ENCODE measurements around the gene CCDC171. TPM values are rescaled to one million over a fixed set of nuclear protein-coding genes. Genes with fewer than 3 reads are reported as not detected.

Gene CCDC171
- total RNA-seq, 1 donor from 2014 or later: 1.7 TPM

GRCh38 chr9:15813076-15813475 is 260.2 kb downstream of the CCDC171 start:
- Histone ChIP-seq H3K27ac (no peak overlapping the region), H3K27me3 (no peaks in the 10 kb centered on the region), H3K4me1 (no peaks in the 10 kb centered on the region), H3K36me3 (peaks cover 0 to 9% of the 10 kb centered on the region in 2 donors), H3K9me3 (peaks cover 0 to 17% of the 10 kb centered on the region in 2 donors), H3K4me3 (no peak overlapping the region)
- DNase-seq (ENCODE audit: low spot score in 2 of 2): no peak
- TF ChIP-seq CTCF (IDR thresholded peaks at IDR 0.05): no peak
- intact Hi-C loops (cut with DNase I): no loop called here

- Histone ChIP-seq H3K27ac (no peak overlapping the region), H3K36me3 (no peaks in the 10 kb centered on the region), H3K27me3 (no peaks in the 10 kb centered on the region), H3K9me3 (peaks cover 0 to 3% of the 10 kb centered on the region in 2 donors), H3K4me3 (no peak overlapping the region), H3K4me1 (no peaks in the 10 kb centered on the region)
- no peak for DNase-seq (ENCODE audit: low spot score in 2 of 2)
- intact Hi-C loops (cut with DNase I): no loop called here
- TF ChIP-seq CTCF (IDR thresholded peaks at IDR 0.05): no peak
Observed at GRCh38 chr9:15824310-15824709, 271.5 kb downstream of the CCDC171 start.

GRCh38 chr9:15831384-15831783 is 278.5 kb downstream of the CCDC171 start:
- intact Hi-C loops (cut with DNase I): no loop called here
- H3K27ac ChIP-seq: no peak overlapping the region
- no peaks in the 10 kb centered on the region for H3K4me1 ChIP-seq
- no peak for TF ChIP-seq CTCF (IDR thresholded peaks at IDR 0.05)
- no peaks in the 10 kb centered on the region for H3K36me3 ChIP-seq
- H3K27me3 ChIP-seq: no peaks in the 10 kb centered on the region
- DNase-seq (ENCODE audit: low spot score in 2 of 2): no peak
- no peaks in the 10 kb centered on the region for H3K9me3 ChIP-seq
- no peak overlapping the region for H3K4me3 ChIP-seq

DNA sequence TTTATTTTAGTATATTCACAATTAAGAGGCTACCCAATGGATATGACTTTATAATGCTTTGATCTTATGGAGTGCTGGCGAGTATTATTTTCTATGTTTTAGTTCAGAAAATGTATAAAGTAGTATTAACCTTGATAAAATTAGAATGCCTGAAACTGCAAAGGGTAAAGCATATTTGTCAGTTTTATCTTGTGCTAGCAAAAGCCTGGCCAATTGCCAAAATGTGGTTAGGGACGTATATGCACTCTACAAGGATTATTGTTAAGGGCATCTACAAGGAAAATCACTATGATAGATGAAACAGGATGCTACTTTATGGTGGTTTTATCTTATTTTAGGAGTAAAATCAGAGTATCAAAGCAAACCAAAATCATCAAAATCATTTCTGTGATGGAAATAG is 281.7 kb downstream of the CCDC171 start:
- H3K36me3 ChIP-seq: no peaks in the 10 kb centered on the region
- no peak for DNase-seq (ENCODE audit: low spot score in 2 of 2)
- H3K27ac ChIP-seq: no peak overlapping the region
- H3K9me3 ChIP-seq: no peaks in the 10 kb centered on the region
- no peak for TF ChIP-seq CTCF (IDR thresholded peaks at IDR 0.05)
- intact Hi-C loops (cut with DNase I): no loop called here
- no peak overlapping the region for H3K4me3 ChIP-seq
- H3K27me3 ChIP-seq: no peaks in the 10 kb centered on the region
- no peaks in the 10 kb centered on the region for H3K4me1 ChIP-seq

- Histone ChIP-seq H3K9me3 (no peaks in the 10 kb centered on the region), H3K4me3 (no peak overlapping the region), H3K27ac (no peak overlapping the region), H3K36me3 (no peaks in the 10 kb centered on the region), H3K27me3 (no peaks in the 10 kb centered on the region), H3K4me1 (no peaks in the 10 kb centered on the region)
- TF ChIP-seq CTCF (IDR thresholded peaks at IDR 0.05): peak in 2 of 3 experiments; percentile 35 to 56
- intact Hi-C loops (cut with DNase I): no loop called here
- DNase-seq (ENCODE audit: low spot score in 2 of 2): no peak
Observed at GRCh38 chr9:15837079-15837679, 284.3 kb downstream of the CCDC171 start.

DNA sequence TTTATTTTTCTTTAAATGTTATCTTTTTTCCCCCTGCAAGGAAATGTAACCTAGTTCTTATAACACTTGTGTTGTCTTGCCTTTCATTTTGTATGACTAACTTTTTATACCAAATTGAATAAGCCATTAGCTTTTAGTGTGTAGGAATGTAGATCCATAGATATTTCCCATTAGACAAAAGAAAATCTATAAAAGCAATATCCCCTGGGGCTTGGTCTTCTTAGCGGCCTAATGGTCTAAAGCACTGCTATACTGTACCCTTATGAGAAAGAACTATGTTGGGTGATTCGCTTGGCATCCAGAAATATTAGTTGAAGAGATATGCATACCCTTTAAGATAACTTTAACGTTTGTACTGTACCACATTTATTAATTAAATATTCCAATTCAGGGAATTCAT is 289.2 kb downstream of the CCDC171 start:
- H3K4me1 ChIP-seq: no peaks in the 10 kb centered on the region
- DNase-seq (ENCODE audit: low spot score in 2 of 2): no peak
- TF ChIP-seq CTCF (IDR thresholded peaks at IDR 0.05): no peak
- no peaks in the 10 kb centered on the region for H3K9me3 ChIP-seq
- H3K27me3 ChIP-seq: no peaks in the 10 kb centered on the region
- intact Hi-C loops (cut with DNase I): no loop called here
- no peaks in the 10 kb centered on the region for H3K36me3 ChIP-seq
- H3K27ac ChIP-seq: no peak overlapping the region
- no peak overlapping the region for H3K4me3 ChIP-seq
